Natural killer cell (primary cell): ENCODE results near the gene SLU7. TPM values are rescaled to one million over a fixed set of nuclear protein-coding genes. Genes with fewer than 3 reads are reported as not detected.
A peak's percentile ranks its signal among the peaks of the same experiment; 100 is the strongest.

Source experiments
- ATAC-seq, 3 donors: fragments of 150-1000 bp in 2 of 3; fragments of 200-7000 bp in 1 of 3; cut with Tn5 transposase; 1 replicate in 1 of 3; 2 replicates in 2 of 3; pipeline ENCODE4 v1.10.0; 2021; ENCODE audit warnings: mild to moderate bottlenecking in 2 of 3, moderate library complexity in 2 of 3
- DNase-seq, 2 donors: peaks; one replicate each; pipeline versions ENCODE4 v3.0.0 to v3.0.0-alpha.2; 2013 to 2021; ENCODE audit warnings: mixed read lengths in 1 of 2
- H3K27ac ChIP-seq: one replicate; pipeline ENCODE4 v1.5.1; 2013; ENCODE audit warnings: mild to moderate bottlenecking, low read length
- H3K27me3 ChIP-seq: one replicate; pipeline ENCODE4 v1.6.1; 2013; ENCODE audit warnings: low read length; ENCODE audit not compliant: control insufficient read depth, insufficient read depth
- H3K36me3 ChIP-seq: one replicate; pipeline ENCODE4 v1.6.1; 2013; ENCODE audit warnings: low read length; ENCODE audit not compliant: control insufficient read depth, insufficient read depth
- H3K4me1 ChIP-seq: one replicate; pipeline ENCODE4 v1.6.1; 2013; ENCODE audit warnings: low read length; ENCODE audit not compliant: control insufficient read depth, insufficient read depth
- H3K4me3 ChIP-seq: one replicate; pipeline ENCODE4 v1.5.1; 2013; ENCODE audit warnings: low read length
- H3K9me3 ChIP-seq: one replicate; pipeline ENCODE4 v1.6.1; 2013; ENCODE audit warnings: low read length; ENCODE audit not compliant: control insufficient read depth, insufficient read depth
- H3K27ac Mint-ChIP-seq, 2 donors: one replicate each; pipeline ENCODE4 v1.8.0; 2022; ENCODE audit warnings: mild to moderate bottlenecking in 2 of 2, mixed read lengths in 2 of 2, moderate library complexity in 1 of 2
- H3K27me3 Mint-ChIP-seq, 2 donors: one replicate each; pipeline ENCODE4 v1.8.0; 2022; ENCODE audit warnings: low read depth in 2 of 2, mixed read lengths in 2 of 2
- H3K36me3 Mint-ChIP-seq: one replicate; pipeline ENCODE4 v1.8.0; 2022; ENCODE audit warnings: mixed read lengths
- H3K4me1 Mint-ChIP-seq, 2 donors: one replicate each; pipeline ENCODE4 v1.8.0; 2022; ENCODE audit warnings: mixed read lengths in 2 of 2
- H3K4me3 Mint-ChIP-seq: one replicate; pipeline ENCODE4 v1.8.0; 2022; ENCODE audit warnings: mild to moderate bottlenecking, moderate library complexity, mixed read lengths
- H3K9me3 Mint-ChIP-seq, 2 donors: one replicate each; pipeline ENCODE4 v1.8.0; 2022; ENCODE audit warnings: mixed read lengths in 2 of 2
- WGBS: methylation state at CpG from one replicate; pipeline ENCODE4 v1.1.7; 2013; ENCODE audit warnings: missing lambda C conversion rate; ENCODE audit not compliant: insufficient coverage; 5-methylcytosine and 5-hydroxymethylcytosine counted together
- intact Hi-C: fragments of 100-400 bp; cut with micrococcal nuclease; formaldehyde crosslinking; loops from one replicate; pipeline ENCODE4 v1.14.2; 2022
- total RNA-seq, 4 donors: library from RNA; stranded (reverse); fragments of 120-200 nt in 1 of 4; gene quantifications; one replicate each; pipeline versions ENCODE4 v1.2.3 to v1.2.4, GENCODE V29; 2013 to 2022
- TF ChIP-seq, protein P1 (sequence below): fragments of 200-600 bp; IDR thresholded peaks from one replicate; pipeline ENCODE4 v1.8.0; 2022; ENCODE audit warnings: antibody characterized with exemption

SLU7 gene
- 100 to 1,000 TPM; 114 to 143 (median 118) TPM for total RNA-seq
- 96.7 TPM for total RNA-seq (2013)

DNA sequence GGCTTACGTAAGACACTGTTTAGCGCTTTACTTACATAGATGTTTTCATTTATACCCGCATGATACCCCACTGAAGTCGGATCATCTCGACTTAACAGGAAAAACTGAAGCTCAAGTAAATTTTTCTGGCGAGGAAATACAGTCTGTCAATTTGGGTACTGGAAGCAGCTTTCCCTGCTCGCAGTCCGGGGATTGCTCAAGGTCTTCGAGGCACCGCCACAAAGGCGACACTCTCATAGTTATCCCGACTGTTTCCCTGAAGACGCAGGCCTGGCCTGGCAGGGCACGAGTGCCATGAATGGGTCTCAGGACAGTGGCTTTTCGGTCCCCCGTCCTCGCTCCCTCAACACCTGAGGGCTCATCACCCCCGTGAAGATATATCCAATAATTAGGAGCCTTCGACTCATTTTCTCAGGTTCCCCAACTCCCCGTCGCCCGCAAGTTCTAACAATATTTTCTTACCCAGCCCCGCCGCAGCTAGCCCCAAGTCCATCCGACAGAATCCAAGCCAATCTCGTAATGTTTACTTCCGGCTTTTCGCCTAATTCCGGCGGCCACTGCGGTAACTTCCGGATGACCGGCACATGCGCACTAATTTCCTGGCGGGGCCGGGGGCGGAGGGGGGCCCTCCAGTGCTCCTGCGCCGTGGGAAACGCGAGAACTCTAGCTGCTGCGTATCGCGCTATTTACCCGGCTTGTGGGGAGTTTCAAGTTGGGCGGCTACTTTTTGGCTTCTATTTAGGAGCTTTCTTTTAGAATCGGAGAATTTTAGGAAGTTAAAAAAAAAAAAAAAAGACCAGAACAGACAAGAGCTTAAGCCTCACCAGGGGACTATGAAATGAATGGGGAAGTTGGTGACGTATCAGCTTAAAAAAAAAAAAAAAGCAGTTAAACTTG lies at the start of gene SLU7:
Gene SLU7, minus strand, starts transcription at position 521 of the 897 bp plus-strand sequence. CDS start 3,787 bp downstream, outside the sequence.
- Histone ChIP-seq H3K27me3 (no peaks in the 10 kb centered on the region), H3K4me3 (peak within 1 kb of the TSS; percentile 99), H3K36me3 (peaks cover 9% of the 10 kb centered on the region), H3K27ac (peak within 1 kb of the TSS; percentile 97), H3K9me3 (no peaks in the 10 kb centered on the region), H3K4me1 (peaks cover 19% of the 10 kb centered on the region)
- peak; percentile 94 to 96 for DNase-seq
- H3K27me3 Mint-ChIP-seq: no peaks in the 10 kb centered on the region
- peak; percentile 78 to 87 (median 81) for ATAC-seq
- H3K4me1 Mint-ChIP-seq: peaks cover 53 to 61% of the 10 kb centered on the region in 2 donors
- TF ChIP-seq, protein P1, sequence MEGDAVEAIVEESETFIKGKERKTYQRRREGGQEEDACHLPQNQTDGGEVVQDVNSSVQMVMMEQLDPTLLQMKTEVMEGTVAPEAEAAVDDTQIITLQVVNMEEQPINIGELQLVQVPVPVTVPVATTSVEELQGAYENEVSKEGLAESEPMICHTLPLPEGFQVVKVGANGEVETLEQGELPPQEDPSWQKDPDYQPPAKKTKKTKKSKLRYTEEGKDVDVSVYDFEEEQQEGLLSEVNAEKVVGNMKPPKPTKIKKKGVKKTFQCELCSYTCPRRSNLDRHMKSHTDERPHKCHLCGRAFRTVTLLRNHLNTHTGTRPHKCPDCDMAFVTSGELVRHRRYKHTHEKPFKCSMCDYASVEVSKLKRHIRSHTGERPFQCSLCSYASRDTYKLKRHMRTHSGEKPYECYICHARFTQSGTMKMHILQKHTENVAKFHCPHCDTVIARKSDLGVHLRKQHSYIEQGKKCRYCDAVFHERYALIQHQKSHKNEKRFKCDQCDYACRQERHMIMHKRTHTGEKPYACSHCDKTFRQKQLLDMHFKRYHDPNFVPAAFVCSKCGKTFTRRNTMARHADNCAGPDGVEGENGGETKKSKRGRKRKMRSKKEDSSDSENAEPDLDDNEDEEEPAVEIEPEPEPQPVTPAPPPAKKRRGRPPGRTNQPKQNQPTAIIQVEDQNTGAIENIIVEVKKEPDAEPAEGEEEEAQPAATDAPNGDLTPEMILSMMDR: no peak
- intact Hi-C loops: loop anchor here (1.0 kb wide), 2 partner anchors 300 to 410 kb away; partner anchors contain the start of genes PWWP2A and TTC1
- no peaks in the 10 kb centered on the region for H3K9me3 Mint-ChIP-seq
- no peaks in the 10 kb centered on the region for H3K36me3 Mint-ChIP-seq
- peak within 1 kb of the TSS; percentile 96 for H3K4me3 Mint-ChIP-seq
- peak within 1 kb of the TSS; percentile 99 for H3K27ac Mint-ChIP-seq
- under 1% methylated on average over 48 of the region's 48 CpGs for WGBS

DNA sequence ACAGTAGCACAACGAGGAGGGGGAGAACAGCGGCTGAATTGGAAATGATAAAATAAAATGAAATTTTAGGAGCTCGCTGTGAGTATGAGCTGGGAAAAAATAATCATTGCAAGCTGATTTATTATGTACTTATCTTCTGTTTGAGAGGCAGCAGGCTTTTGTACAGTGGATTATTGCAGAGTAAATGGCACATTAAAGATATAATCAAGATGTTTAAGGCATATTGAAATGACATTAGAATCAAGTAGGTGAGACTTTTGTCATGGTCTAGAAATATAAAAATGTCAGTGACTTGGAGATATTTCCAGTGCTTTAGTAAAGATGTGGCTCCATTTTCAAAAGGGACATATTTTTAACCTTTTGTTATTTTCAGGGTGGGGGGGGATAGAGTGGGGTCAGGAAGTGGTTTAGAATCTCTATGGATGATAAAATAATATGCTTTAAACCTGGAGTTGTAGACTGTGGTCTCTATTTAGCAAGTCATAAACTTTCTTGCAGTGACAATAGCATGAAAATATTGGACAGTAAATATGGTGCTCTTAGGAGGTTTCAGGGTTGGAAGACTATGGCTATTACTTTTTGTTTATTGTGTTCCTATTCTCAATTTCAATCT lies 49.6 kb upstream of the SLU7 start:
- ATAC-seq (no peak), DNase-seq (no peak)
- H3K4me3 ChIP-seq: peak overlapping the region; percentile 37
- H3K36me3 ChIP-seq: no peaks in the 10 kb centered on the region
- no peaks in the 10 kb centered on the region for H3K9me3 Mint-ChIP-seq
- peak overlapping the region; percentile 89 to 92 for H3K27ac Mint-ChIP-seq
- intact Hi-C loops: loop anchor here (1.0 to 2.0 kb wide), 3 partner anchors 29 to 349 kb away; partner anchors contain the start of gene PWWP2A
- H3K27me3 Mint-ChIP-seq: no peaks in the 10 kb centered on the region
- no peaks in the 10 kb centered on the region for H3K9me3 ChIP-seq
- peaks cover 41% of the 10 kb centered on the region for H3K4me1 ChIP-seq
- H3K36me3 Mint-ChIP-seq: no peaks in the 10 kb centered on the region
- WGBS: 14% methylated on average over 3 of the region's 3 CpGs
- peak overlapping the region; percentile 93 for H3K4me3 Mint-ChIP-seq
- TF ChIP-seq, protein P1: no peak
- H3K4me1 Mint-ChIP-seq: peaks cover 59 to 64% of the 10 kb centered on the region in 2 donors
- H3K27me3 ChIP-seq: no peaks in the 10 kb centered on the region
- H3K27ac ChIP-seq: peak overlapping the region; percentile 60

- no peaks in the 10 kb centered on the region for H3K36me3 Mint-ChIP-seq
- H3K4me3 Mint-ChIP-seq: peak overlapping the region; percentile 93
- peaks cover 41% of the 10 kb centered on the region for H3K4me1 ChIP-seq
- H3K27ac ChIP-seq: peak overlapping the region; percentile 60
- peak; percentile 84 to 94 (median 93) for ATAC-seq
- H3K36me3 ChIP-seq: no peaks in the 10 kb centered on the region
- 3% methylated on average over 28 of the region's 29 CpGs for WGBS
- H3K9me3 ChIP-seq: no peaks in the 10 kb centered on the region
- H3K27me3 Mint-ChIP-seq: no peaks in the 10 kb centered on the region
- no peaks in the 10 kb centered on the region for H3K9me3 Mint-ChIP-seq
- DNase-seq: peak; percentile 79 to 89
- no peaks in the 10 kb centered on the region for H3K27me3 ChIP-seq
- H3K4me3 ChIP-seq: peak overlapping the region; percentile 37
- H3K4me1 Mint-ChIP-seq: peaks cover 59 to 63% of the 10 kb centered on the region in 2 donors
- H3K27ac Mint-ChIP-seq: peak overlapping the region; percentile 89 to 92
- TF ChIP-seq, protein P1: no peak
- intact Hi-C loops: loop anchor here (1.0 to 2.0 kb wide), 4 partner anchors 28 to 348 kb away; partner anchors contain the start of gene PWWP2A
These were observed 48.9 kb upstream of the SLU7 start for GRCh38 chr5:160467555-160468362.
